ENCODE measurements around the gene CD24.
"Not testable (repeated sequence)": the region's sequence is repeated elsewhere in the genome, so short reads cannot be mapped to it uniquely, and the experiment has no call there.

CD24 gene

DNA sequence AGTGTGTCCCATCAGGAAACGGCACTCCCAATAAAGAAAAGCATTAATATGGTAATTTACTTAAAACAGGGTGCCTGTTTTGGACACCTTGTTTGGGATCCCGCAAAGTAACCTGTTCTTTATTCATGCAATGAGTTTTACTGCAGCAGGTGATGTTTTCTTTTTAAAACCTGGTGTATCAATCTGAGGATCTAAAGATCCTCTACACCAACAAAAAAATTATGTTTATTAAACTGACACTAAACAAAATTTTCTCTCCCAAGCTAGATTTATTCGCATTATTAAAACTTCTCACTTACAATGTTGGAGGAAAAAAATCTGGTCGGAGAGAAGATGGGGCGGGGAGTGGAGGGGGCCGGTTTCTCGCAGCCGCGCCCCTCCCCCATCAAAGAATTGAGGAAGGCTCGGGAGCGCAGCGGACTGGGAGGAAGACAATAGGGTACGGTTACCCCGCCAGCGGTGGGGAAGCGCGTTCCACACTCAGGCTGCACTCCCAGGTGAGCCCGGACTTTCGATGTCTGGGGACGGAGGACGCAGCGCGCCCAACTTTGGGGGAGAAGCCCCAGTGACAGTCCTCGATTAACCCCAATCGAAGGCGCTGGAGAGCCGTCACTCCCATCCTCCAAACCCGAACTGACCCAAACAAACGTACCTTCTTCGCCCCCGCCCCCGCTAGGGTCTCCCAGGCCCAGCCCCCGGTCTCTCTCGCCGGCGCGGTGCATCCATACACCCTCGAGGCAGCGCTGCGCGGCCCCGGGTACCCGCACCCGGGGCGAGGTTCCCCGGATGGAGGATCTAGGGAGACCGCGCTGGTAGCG is 1.3 kb downstream of the CD24 start:
- peak; percentile 25 for DNase-seq

GRCh38 chr6:106972500-106972899 is 2.0 kb downstream of the CD24 start:
- peak; percentile 25 for DNase-seq

More for the DNA sequence above, 1.3 kb downstream of the CD24 start:
- in situ Hi-C loops (cut with HindIII; ENCODE audit: low pct_ligation_motif_present, low pct_unique_long_range_greater_than_20kb, low sequenced_read_pairs) = no loop called here

GRCh38 chr6:106970769-106971168 is 3.8 kb downstream of the CD24 start:
- DNase-seq; in situ Hi-C loops (cut with HindIII; ENCODE audit: low pct_ligation_motif_present, low pct_unique_long_range_greater_than_20kb, low sequenced_read_pairs): not testable (repeated sequence)

More at GRCh38 chr6:106972500-106972899, 2.0 kb downstream of the CD24 start:
- in situ Hi-C loops (cut with HindIII; ENCODE audit: low pct_ligation_motif_present, low pct_unique_long_range_greater_than_20kb, low sequenced_read_pairs) = no loop called here

- in situ Hi-C loops (cut with HindIII; ENCODE audit: low pct_ligation_motif_present, low pct_unique_long_range_greater_than_20kb, low sequenced_read_pairs) = no loop called here
- peak; percentile 35 for DNase-seq
Measured at GRCh38 chr6:106967936-106968555, 6.5 kb downstream of the CD24 start.

- peak; percentile 49 for DNase-seq
- in situ Hi-C loops (cut with HindIII; ENCODE audit: low pct_ligation_motif_present, low pct_unique_long_range_greater_than_20kb, low sequenced_read_pairs) = no loop called here
Measured at GRCh38 chr6:106966671-106967640, 7.6 kb downstream of the CD24 start.

DNA sequence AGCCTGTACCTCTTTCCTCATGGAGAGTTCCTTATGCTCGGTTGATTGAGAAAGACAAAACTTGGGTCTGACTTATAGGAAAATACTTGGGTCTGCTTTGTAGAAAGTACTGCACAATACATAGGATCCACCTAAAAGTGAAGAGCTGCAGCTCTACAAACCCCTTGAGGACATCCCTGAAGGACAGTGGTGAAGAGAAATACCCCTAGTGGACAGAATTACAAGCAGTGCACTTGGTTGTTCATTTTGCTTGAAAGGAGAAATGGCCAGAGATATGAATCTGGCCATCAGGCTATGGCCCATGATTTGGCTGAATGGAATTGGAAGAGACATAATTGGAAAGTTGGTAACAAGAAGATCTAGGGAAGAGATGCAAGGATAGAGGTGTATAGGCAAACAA is 8.3 kb downstream of the CD24 start:
- no peak for DNase-seq
- in situ Hi-C loops (cut with HindIII; ENCODE audit: low pct_ligation_motif_present, low pct_unique_long_range_greater_than_20kb, low sequenced_read_pairs) = no loop called here

DNA sequence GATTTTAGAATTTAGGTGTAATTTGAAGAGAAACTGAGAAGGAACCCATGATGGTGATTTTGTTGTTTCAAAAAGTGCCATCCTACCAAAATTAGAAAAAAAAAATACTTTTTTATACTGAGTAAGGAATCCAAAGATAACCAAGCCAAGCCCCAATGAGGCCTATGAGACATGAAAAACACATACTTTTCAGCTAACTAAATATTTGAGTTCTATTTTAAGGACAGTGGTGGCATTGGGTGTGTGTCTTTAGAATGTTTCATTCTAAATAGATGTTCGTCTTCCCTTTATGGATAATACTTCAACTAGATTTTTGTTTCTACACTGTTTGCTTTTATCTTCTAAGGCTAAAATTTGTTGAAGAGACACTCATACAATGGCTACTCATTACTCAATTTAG is 9.6 kb downstream of the CD24 start:
- no peak for DNase-seq
- in situ Hi-C loops (cut with HindIII; ENCODE audit: low pct_ligation_motif_present, low pct_unique_long_range_greater_than_20kb, low sequenced_read_pairs) = no loop called here

- in situ Hi-C loops (cut with HindIII; ENCODE audit: low pct_ligation_motif_present, low pct_unique_long_range_greater_than_20kb, low sequenced_read_pairs) = no loop called here
Measured at GRCh38 chr6:106964099-106964498, 10.4 kb downstream of the CD24 start.

GRCh38 chr6:106963544-106963943 is 11.0 kb downstream of the CD24 start:
- in situ Hi-C loops (cut with HindIII; ENCODE audit: low pct_ligation_motif_present, low pct_unique_long_range_greater_than_20kb, low sequenced_read_pairs) = no loop called here
- DNase-seq = no peak

More at GRCh38 chr6:106964099-106964498, 10.4 kb downstream of the CD24 start:
- no peak for DNase-seq

GRCh38 chr6:106961801-106962200 is 12.7 kb downstream of the CD24 start:
- in situ Hi-C loops (cut with HindIII; ENCODE audit: low pct_ligation_motif_present, low pct_unique_long_range_greater_than_20kb, low sequenced_read_pairs) = no loop called here
- no peak for DNase-seq

DNA sequence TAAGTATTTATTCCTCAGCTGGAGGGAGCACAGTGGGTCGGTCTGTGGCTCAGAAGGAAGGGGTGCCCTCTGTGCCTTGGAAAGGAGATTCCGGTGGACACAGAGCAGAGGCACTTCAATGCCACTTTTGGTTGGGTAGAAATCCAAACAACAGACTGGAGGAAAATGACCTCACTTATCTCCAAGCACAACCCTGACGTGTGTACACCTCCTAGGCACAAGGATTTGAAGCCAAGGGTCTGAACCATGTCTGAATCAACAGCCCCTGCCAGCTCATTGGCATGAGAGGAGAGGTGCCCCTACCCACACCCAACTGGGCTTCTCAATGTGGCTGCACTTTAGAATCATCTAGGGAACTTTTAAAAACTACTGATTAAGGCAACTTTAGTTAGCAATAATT is 13.4 kb downstream of the CD24 start:
- no peak for DNase-seq
- in situ Hi-C loops (cut with HindIII; ENCODE audit: low pct_ligation_motif_present, low pct_unique_long_range_greater_than_20kb, low sequenced_read_pairs) = no loop called here

DNA sequence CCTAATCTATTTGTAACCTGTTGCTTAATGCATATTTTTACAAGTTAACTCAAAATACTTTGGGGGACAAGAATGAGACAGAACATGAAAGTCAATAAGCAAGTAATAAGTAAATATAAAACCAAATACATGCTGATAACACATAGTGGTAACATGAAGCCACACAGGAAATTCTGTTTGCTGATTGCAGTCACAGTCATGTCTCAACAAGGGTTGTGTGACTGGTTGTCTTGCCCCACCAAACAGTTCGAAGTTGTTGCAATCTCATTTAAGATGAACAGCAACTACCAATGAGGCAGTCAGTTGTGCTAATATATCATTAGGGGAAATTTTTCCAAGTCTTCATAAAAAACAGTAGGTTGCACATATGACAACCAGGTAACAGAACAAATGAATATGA is 14.5 kb downstream of the CD24 start:
- in situ Hi-C loops (cut with HindIII; ENCODE audit: low pct_ligation_motif_present, low pct_unique_long_range_greater_than_20kb, low sequenced_read_pairs) = no loop called here
- DNase-seq = no peak

- no peak for DNase-seq
- in situ Hi-C loops (cut with HindIII; ENCODE audit: low pct_ligation_motif_present, low pct_unique_long_range_greater_than_20kb, low sequenced_read_pairs) = no loop called here
Measured at GRCh38 chr6:106939848-106940247, 34.7 kb downstream of the CD24 start.

DNA sequence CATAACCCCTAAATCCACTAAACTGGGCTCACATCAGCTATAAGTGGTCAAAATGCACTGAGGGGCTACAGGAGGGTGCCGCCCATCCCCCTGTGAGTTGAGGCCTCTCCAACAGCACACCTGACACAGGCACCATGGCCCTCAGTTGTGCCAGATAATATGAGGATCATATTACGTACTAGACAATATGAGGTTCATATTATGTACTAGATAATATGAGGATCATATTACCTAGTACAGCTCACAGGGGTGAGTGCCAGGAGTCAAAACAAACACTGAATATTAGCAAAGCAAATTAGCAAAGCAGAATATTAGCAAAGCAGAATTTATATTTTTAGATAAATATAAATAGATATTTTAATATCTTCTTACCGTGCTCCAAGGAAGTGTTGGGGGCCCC is 35.3 kb downstream of the CD24 start:
- no peak for DNase-seq
- in situ Hi-C loops (cut with HindIII; ENCODE audit: low pct_ligation_motif_present, low pct_unique_long_range_greater_than_20kb, low sequenced_read_pairs) = no loop called here

- in situ Hi-C loops (cut with HindIII; ENCODE audit: low pct_ligation_motif_present, low pct_unique_long_range_greater_than_20kb, low sequenced_read_pairs) = no loop called here
- peak; percentile 64 for DNase-seq
Measured at GRCh38 chr6:106927531-106928398, 46.8 kb downstream of the CD24 start.

GRCh38 chr6:106925948-106926347 is 48.6 kb downstream of the CD24 start:
- in situ Hi-C loops (cut with HindIII; ENCODE audit: low pct_ligation_motif_present, low pct_unique_long_range_greater_than_20kb, low sequenced_read_pairs) = no loop called here
- DNase-seq = no peak

GRCh38 chr6:106924694-106925523 is 49.6 kb downstream of the CD24 start:
- in situ Hi-C loops (cut with HindIII; ENCODE audit: low pct_ligation_motif_present, low pct_unique_long_range_greater_than_20kb, low sequenced_read_pairs) = no loop called here
- no peak for DNase-seq
